ENCODE results near the gene PIGQ. TPM values are rescaled to one million over a fixed set of nuclear protein-coding genes. Genes with fewer than 3 reads are reported as not detected.

PIGQ gene
- 24.9 and 30.7 TPM in 2 replicates for total RNA-seq

GRCh38 chr16:569445-570254 is at the start of gene PIGQ:
Gene PIGQ, plus strand, starts transcription at chr16:569968. Its CDS starts 4,107 bp downstream, at chr16:574075.

DNA sequence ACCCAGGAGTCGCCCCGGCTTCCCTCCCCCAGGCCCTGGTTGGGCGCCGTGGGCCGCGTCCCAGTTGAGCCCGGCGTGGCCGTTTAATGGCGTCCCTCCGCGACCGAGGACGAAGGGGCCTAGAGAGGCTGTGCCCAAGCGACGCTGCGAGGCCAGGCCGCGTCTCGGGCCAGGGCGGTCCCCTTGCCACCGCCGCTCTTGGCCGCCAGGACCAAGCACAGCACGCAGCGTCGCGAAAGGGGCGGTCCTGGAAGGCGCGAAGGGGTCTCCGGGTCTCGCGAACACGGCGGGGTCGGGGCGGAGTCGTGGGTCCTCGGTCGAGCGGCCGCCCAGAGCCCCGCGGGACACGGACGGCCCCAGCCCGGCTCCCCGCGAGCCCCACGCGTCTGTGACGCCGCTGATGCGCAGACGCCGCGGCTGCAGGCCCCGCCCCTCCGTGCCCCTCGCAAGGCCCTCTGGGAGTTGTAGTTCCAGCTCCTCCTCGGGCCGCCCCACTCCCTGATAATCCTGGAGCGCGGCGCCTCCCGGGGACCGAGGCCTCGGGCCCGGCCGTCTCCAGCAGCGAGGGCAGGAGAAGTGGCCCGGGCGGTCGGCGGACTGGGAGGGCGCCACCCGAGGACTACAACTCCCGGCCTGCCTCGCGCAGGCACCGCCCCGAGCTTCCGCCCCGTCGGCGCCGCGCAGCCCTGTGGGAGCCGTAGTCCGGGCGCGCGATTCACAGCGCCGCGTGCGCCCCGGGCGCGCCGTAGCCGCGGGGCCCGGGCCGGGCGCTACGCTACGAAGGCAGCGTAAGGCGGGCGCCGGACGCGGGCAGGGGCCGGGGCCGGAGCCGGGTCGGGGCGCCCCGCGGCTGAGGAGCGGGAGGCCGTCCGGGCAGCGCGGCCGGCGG is 42.5 kb upstream of the PIGQ start, which contains the start of gene CAPN15:
CAPN15 (plus strand) TSS at position 698 of the 889 bp plus-strand sequence. CDS start 19,127 bp downstream, outside the sequence.

GRCh38 chr16:560204-560700 is 9.5 kb upstream of the PIGQ start, which contains the start of gene PRR35:
Gene PRR35, plus strand, starts transcription at chr16:560394. Its CDS starts 2,901 bp downstream, at chr16:563295.

DNA sequence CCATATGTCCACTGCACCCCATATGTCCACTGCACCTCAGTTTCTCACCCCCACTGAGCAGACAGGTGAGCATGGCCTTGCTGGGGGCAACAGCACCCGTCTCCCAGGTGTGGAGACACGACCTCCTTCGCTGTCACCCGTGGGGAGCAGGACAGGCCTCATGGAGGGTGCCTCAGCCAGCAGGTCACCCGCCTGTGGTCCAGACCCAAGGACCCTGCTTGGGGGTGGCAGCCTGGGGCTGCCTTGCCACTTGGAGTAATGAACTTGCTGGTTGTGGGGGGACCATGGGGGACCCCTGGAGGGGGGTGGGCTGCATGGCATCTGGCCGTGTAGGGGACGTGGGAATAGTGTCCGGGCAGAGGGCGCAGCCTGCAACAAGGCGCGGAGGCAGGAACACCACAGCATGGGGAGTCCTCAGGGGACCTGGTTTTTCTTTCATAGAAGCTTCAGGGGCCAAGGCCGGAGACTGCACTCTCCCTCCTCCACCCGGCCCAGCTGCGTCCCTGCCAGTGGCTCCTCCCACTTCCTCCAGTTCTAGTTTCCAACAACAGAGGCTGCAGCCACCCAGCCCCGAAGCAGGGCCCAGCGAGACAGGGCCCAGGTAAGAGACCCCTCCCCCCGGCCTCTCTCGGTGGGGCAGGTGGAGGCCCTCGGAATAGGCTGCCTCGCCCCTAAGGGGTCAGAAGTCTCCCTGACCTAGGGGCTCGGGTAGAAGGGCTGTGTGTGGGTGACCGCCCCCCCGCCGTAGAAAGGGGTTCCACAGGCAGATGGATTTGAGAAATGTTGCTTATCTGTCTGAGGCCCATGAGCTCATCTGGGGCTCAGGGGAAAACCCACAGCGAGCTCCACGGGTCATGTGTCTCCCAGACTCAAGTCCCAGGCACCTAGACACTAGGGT is 3.0 kb upstream of the PIGQ start, which contains the start of gene NHLRC4:
NHLRC4 (plus strand) TSS at position 531 of the 898 bp plus-strand sequence. CDS start 1,043 bp downstream, outside the sequence.

DNA sequence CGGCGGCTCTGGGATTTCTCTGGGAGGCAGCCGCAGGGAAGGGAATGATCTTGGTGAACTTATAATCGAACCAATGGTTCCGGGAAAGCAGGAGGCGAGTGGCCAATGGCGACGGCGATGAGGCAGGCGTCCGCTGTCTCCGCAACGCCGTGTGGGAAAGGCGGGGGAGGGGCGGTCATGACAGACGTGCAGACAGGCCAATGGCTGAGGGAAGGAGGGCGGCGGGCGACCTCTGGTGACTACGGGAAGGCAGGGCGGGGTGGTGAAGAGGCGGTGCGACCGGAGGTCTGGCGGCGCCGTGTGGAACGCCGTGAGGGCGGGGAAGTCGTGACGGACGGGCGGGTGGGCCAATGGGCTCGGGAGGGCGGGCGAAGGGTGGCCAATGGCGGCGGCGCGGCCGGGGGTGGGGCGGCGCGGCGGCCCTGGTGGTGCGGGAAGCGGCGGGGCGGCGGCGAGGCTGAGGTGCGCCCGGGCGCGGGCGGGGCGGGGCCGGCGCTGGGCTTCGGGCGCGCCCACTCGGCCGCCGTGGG is 20.0 kb downstream of the PIGQ start, which contains the start of gene RAB40C:
RAB40C (plus strand) TSS at position 409 of the 530 bp plus-strand sequence. CDS start 226 bp downstream, outside the sequence.

GRCh38 chr16:630815-631405 is 61.1 kb downstream of the PIGQ start, which contains the start of gene WFIKKN1:
Gene WFIKKN1, plus strand, starts transcription at chr16:630985. Its CDS starts 269 bp downstream, at chr16:631254.

Small RNA genes within 50 kb of the gene (small RNA-seq; reads per million reads assigned to genes)
- 0.63 reads per million for gene MIR3176
- gene MIR5587 = not detected
- gene Z98883.1 = not detected

Other genes with a start within 250 kb of the PIGQ start
- 19.8 and 20.8 TPM in 2 replicates for gene AXIN1, start 217.2 kb upstream of the PIGQ start, total RNA-seq
- gene MRPL28, start 199.4 kb upstream of the PIGQ start, total RNA-seq = 85.0 and 90.7 TPM in 2 replicates
- 56.7 and 57.8 TPM in 2 replicates for gene PGAP6, start 188.0 kb upstream of the PIGQ start, total RNA-seq
- 71.9 and 83.6 TPM in 2 replicates for gene NME4, start 172.8 kb upstream of the PIGQ start, total RNA-seq
- 12.2 and 16.1 TPM in 2 replicates for gene DECR2, start 168.1 kb upstream of the PIGQ start, total RNA-seq
- 34.2 and 39.8 TPM in 2 replicates for gene RAB11FIP3, start 144.3 kb upstream of the PIGQ start, total RNA-seq
- gene CAPN15, start 42.3 kb upstream of the PIGQ start, total RNA-seq = 42.2 and 70.2 TPM in 2 replicates
- 0.07 TPM in 1 of 2 replicates, not detected in the other for gene PRR35, start 9.6 kb upstream of the PIGQ start, total RNA-seq
- gene NHLRC4, start 3.0 kb upstream of the PIGQ start, total RNA-seq = 0.86 and 1.1 TPM in 2 replicates
- gene RAB40C, start 20.1 kb downstream of the PIGQ start, total RNA-seq = 11.2 and 13.9 TPM in 2 replicates
- gene WFIKKN1, start 61.0 kb downstream of the PIGQ start, total RNA-seq = 0.13 and 0.22 TPM in 2 replicates
- 87.8 and 119 TPM in 2 replicates for gene METTL26, start 66.3 kb downstream of the PIGQ start, total RNA-seq
- gene MCRIP2, start 71.9 kb downstream of the PIGQ start, total RNA-seq = 14.1 TPM in 2 replicates
- gene WDR90, start 79.4 kb downstream of the PIGQ start, total RNA-seq = 14.6 and 26.4 TPM in 2 replicates
- gene RHOT2, start 98.2 kb downstream of the PIGQ start, total RNA-seq = 42.6 and 43.9 TPM in 2 replicates
- gene RHBDL1, start 105.7 kb downstream of the PIGQ start, total RNA-seq = 0.27 and 0.29 TPM in 2 replicates
- 77.6 and 98.1 TPM in 2 replicates for gene STUB1, start 110.4 kb downstream of the PIGQ start, total RNA-seq
- gene JMJD8, start 114.4 kb downstream of the PIGQ start, total RNA-seq = 34.8 and 47.0 TPM in 2 replicates
- 6.4 and 8.0 TPM in 2 replicates for gene WDR24, start 120.4 kb downstream of the PIGQ start, total RNA-seq
- 0.65 and 0.66 TPM in 2 replicates for gene FBXL16, start 135.8 kb downstream of the PIGQ start, total RNA-seq
- 9.4 and 18.7 TPM in 2 replicates for gene METRN, start 145.2 kb downstream of the PIGQ start, total RNA-seq
- 23.0 and 32.0 TPM in 2 replicates for gene ANTKMT, start 151.2 kb downstream of the PIGQ start, total RNA-seq
- gene CCDC78, start 156.5 kb downstream of the PIGQ start, total RNA-seq = 0.93 and 1.0 TPM in 2 replicates
- 5.6 and 7.7 TPM in 2 replicates for gene HAGHL, start 157.1 kb downstream of the PIGQ start, total RNA-seq
- gene CIAO3, start 171.0 kb downstream of the PIGQ start, total RNA-seq = 24.5 and 28.3 TPM in 2 replicates
- gene MSLN, start 190.8 kb downstream of the PIGQ start, total RNA-seq = not detected in 2 replicates
- gene RPUSD1, start 218.4 kb downstream of the PIGQ start, total RNA-seq = 31.8 and 38.6 TPM in 2 replicates
- gene CHTF18, start 218.7 kb downstream of the PIGQ start, total RNA-seq = 22.1 and 49.1 TPM in 2 replicates
- gene GNG13, start 230.8 kb downstream of the PIGQ start, total RNA-seq = not detected in 2 replicates